DOHH2 (cell line): ENCODE data around the gene SAMHD1.
"Not testable (repeated sequence)": the region's sequence is repeated elsewhere in the genome, so short reads cannot be mapped to it uniquely, and the experiment has no call there.

ENCODE experiments used
- EZH2phosphoT487 ChIP-seq: fragments of 200-600 bp; sonication (generic); IDR thresholded peaks from 2 replicates; pipeline ENCODE4 v1.6.1; 2017; ENCODE audit warnings: borderline replicate concordance, mild to moderate bottlenecking, antibody characterized with exemption, low read length, moderate library complexity, mixed read lengths
- TF ChIP-seq, protein P1 (sequence below): fragments of 200-600 bp; sonication (generic); IDR thresholded peaks from one replicate; pipeline ENCODE4 v1.5.1; 2014; ENCODE audit warnings: antibody characterized with exemption, mild to moderate bottlenecking, low read depth, low read length; ENCODE audit not compliant: poor library complexity, severe bottlenecking

DNA sequence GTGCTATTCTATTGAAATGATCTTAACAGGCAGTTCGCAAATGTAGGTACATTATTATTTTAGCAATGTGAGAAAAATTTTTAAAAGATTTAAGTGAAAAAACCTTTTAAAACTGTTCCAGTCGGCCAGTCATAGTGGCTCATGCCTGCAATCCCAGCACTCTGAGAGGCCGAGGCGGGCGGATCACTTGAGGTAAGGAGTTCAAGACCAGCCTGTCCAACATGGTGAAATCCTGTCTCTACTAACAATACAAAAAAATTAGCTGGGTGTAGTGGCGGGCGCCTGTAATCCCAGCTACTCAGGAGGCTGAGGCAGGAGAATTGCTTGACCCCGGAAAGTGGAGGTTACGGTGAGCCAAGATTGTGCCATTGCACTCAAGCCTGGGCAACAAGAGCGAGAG lies 45.9 kb downstream of the SAMHD1 start:
- TF ChIP-seq, protein P1, sequence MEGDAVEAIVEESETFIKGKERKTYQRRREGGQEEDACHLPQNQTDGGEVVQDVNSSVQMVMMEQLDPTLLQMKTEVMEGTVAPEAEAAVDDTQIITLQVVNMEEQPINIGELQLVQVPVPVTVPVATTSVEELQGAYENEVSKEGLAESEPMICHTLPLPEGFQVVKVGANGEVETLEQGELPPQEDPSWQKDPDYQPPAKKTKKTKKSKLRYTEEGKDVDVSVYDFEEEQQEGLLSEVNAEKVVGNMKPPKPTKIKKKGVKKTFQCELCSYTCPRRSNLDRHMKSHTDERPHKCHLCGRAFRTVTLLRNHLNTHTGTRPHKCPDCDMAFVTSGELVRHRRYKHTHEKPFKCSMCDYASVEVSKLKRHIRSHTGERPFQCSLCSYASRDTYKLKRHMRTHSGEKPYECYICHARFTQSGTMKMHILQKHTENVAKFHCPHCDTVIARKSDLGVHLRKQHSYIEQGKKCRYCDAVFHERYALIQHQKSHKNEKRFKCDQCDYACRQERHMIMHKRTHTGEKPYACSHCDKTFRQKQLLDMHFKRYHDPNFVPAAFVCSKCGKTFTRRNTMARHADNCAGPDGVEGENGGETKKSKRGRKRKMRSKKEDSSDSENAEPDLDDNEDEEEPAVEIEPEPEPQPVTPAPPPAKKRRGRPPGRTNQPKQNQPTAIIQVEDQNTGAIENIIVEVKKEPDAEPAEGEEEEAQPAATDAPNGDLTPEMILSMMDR, result not testable (repeated sequence)
- not testable (repeated sequence) for TF ChIP-seq EZH2phosphoT487
